ENCODE data around the gene TRMT61A. TPM values are rescaled to one million over a fixed set of nuclear protein-coding genes. Genes with fewer than 3 reads are reported as not detected.

TRMT61A gene
- total and polyA plus RNA-seq, 2 donors from 2014 or later: 11.9 to 16.0 TPM

DNA sequence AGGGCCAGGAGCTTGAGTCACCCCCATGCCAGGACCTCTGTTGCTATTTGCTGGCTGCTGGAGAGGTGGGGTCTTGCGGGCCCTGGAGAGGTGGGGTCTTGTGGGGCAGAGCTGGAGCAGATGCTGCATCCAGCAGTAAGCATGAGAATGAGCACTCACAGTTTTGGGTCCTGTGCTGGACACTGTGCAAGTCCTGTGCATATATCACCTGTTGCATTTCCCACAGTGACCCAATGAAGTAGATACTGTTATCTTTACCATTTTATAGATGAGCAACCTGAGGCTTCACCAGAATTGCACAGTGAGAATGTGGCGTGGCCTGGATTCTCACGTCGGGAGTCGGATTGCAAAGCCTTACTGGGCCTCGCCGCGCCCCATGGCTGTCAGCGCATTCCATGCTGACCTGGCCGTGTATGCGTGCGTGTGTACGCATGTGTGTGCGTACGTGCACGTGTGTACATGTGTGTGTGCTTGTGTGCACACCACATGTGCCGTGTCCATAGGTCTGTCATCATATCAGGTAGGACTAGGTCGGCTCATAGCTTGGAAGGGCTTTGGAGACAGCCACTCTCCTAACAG lies 45.8 kb downstream of the TRMT61A start:
- H3K4me1 ChIP-seq (ENCODE audit: control insufficient read depth in 2 of 3, insufficient read depth in 2 of 3, low read depth in 1 of 3, low read length in 3 of 3): peaks cover 3 to 15% (median 11%) of the 10 kb centered on the region in 3 donors
- H3K27ac ChIP-seq (ENCODE audit: low read depth in 2 of 2, low read length in 2 of 2): no peak overlapping the region
- DNase-seq (peak in 1 of 5 donors; percentile 51), FAIRE-seq (no peak)
- TF ChIP-seq, protein P1, sequence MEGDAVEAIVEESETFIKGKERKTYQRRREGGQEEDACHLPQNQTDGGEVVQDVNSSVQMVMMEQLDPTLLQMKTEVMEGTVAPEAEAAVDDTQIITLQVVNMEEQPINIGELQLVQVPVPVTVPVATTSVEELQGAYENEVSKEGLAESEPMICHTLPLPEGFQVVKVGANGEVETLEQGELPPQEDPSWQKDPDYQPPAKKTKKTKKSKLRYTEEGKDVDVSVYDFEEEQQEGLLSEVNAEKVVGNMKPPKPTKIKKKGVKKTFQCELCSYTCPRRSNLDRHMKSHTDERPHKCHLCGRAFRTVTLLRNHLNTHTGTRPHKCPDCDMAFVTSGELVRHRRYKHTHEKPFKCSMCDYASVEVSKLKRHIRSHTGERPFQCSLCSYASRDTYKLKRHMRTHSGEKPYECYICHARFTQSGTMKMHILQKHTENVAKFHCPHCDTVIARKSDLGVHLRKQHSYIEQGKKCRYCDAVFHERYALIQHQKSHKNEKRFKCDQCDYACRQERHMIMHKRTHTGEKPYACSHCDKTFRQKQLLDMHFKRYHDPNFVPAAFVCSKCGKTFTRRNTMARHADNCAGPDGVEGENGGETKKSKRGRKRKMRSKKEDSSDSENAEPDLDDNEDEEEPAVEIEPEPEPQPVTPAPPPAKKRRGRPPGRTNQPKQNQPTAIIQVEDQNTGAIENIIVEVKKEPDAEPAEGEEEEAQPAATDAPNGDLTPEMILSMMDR (IDR thresholded peaks at IDR 0.05; ENCODE audit: borderline replicate concordance, extremely low read depth, insufficient read depth): no peak
- H3K36me3 ChIP-seq (ENCODE audit: control insufficient read depth in 2 of 3, insufficient read depth in 3 of 3, low read length in 3 of 3): peaks cover 5 to 10% (median 9%) of the 10 kb centered on the region in 3 donors
- no peaks in the 10 kb centered on the region for H3K9me3 ChIP-seq (ENCODE audit: control insufficient read depth in 2 of 3, insufficient read depth in 1 of 3, low read length in 3 of 3)
- H3K27me3 ChIP-seq (ENCODE audit: control insufficient read depth, insufficient read depth, low read length): no peaks in the 10 kb centered on the region
- no peak overlapping the region for H3K4me3 ChIP-seq (ENCODE audit: low read length in 3 of 3)
- no peak overlapping the region for H3K9ac ChIP-seq (ENCODE audit: low read length in 3 of 3)
- intact Hi-C loops (cut with DNase I): no loop called here

DNA sequence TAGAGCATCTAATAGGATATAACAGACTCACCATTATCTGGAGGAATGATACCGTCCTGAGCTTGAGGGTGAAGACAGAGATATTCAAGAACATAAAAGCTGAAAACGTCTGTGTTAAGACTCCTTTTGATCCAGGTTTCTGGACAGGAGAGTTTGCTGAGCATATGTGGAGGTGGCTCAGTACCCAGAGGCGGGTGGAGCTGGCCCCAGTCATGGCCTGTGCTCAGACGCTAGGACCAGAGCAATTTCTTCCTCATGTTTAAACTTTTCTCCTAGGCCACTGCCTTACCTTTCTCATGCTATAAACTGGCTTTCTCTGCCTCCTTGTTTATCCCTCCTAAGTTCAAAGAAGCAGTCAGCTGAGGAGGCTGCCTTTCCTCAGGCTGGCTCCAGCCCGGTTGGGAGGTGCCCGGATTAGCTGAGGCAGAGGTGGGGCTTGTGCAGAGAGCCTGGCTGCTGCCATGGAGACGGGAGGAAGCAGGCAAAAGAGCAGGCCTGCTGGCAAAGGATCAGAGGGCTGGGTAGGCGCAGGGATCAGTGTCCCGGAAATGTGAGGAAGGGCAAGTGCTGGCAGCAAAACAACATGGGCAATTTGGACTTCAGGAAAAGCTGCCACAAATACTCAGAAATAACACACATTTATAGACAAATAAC lies 47.5 kb downstream of the TRMT61A start:
- Histone ChIP-seq H3K36me3 (ENCODE audit: control insufficient read depth in 2 of 3, insufficient read depth in 3 of 3, low read length in 3 of 3) (peaks cover 5 to 10% (median 9%) of the 10 kb centered on the region in 3 donors), H3K9ac (ENCODE audit: low read length in 3 of 3) (peak overlapping the region in 1 of 3 donors; percentile 80), H3K27me3 (ENCODE audit: control insufficient read depth, insufficient read depth, low read length) (no peaks in the 10 kb centered on the region), H3K9me3 (ENCODE audit: control insufficient read depth in 2 of 3, insufficient read depth in 1 of 3, low read length in 3 of 3) (no peaks in the 10 kb centered on the region), H3K27ac (ENCODE audit: low read depth in 2 of 2, low read length in 2 of 2) (peak overlapping the region; percentile 78 to 83), H3K4me1 (ENCODE audit: control insufficient read depth in 2 of 3, insufficient read depth in 2 of 3, low read depth in 1 of 3, low read length in 3 of 3) (peaks cover 3 to 15% (median 9%) of the 10 kb centered on the region in 3 donors), H3K4me3 (ENCODE audit: low read length in 3 of 3) (peak overlapping the region in 1 of 3 donors; percentile 9)
- DNase-seq (peak; percentile 92 to 98 (median 95)), FAIRE-seq (peak; percentile 87)
- TF ChIP-seq, protein P1 (IDR thresholded peaks at IDR 0.05; ENCODE audit: borderline replicate concordance, extremely low read depth, insufficient read depth): no peak
- intact Hi-C loops (cut with DNase I): no loop called here

DNA sequence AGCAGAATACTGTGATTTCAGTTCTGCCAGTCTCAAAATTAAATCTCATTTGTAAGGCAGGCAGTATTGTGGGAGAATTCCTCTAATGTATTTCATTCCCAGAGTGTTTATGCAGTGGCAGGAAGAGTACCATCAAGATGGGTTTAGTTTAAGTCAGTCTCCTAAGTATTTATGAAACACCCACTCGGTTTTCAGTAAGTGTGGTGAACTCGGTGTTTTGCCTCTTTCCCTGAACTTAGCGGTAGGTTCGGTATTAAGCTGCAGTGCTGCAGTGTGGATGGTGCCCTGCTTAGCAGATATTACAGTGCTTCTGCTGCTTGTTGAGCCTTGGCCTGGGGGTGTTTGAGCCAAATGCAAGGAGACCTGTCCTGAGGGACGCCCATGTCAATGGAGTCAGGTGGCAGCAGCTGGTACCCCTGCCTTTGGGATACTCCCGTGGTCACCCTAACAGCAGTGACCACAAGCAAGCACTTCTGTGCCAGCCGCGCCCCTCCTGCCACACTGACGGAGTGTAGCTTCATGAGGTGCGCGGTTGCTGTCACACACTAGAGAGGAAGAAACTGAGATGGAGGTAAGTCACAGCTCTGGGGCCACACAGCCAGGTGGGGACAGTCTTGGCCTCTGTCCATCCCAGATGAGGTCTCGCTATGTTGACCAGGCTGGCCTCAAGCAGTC lies 49.5 kb downstream of the TRMT61A start:
- H3K27me3 ChIP-seq (ENCODE audit: control insufficient read depth, insufficient read depth, low read length): no peaks in the 10 kb centered on the region
- intact Hi-C loops (cut with DNase I): no loop called here
- peaks cover 3 to 15% (median 8%) of the 10 kb centered on the region in 3 donors for H3K4me1 ChIP-seq (ENCODE audit: control insufficient read depth in 2 of 3, insufficient read depth in 2 of 3, low read depth in 1 of 3, low read length in 3 of 3)
- no peak overlapping the region for H3K4me3 ChIP-seq (ENCODE audit: low read length in 3 of 3)
- H3K9me3 ChIP-seq (ENCODE audit: control insufficient read depth in 2 of 3, insufficient read depth in 1 of 3, low read length in 3 of 3): no peaks in the 10 kb centered on the region
- H3K27ac ChIP-seq (ENCODE audit: low read depth in 2 of 2, low read length in 2 of 2): no peak overlapping the region
- peaks cover 5 to 10% (median 9%) of the 10 kb centered on the region in 3 donors for H3K36me3 ChIP-seq (ENCODE audit: control insufficient read depth in 2 of 3, insufficient read depth in 3 of 3, low read length in 3 of 3)
- TF ChIP-seq, protein P1 (IDR thresholded peaks at IDR 0.05; ENCODE audit: borderline replicate concordance, extremely low read depth, insufficient read depth): no peak
- no peak for DNase-seq
- FAIRE-seq: no peak
- H3K9ac ChIP-seq (ENCODE audit: low read length in 3 of 3): no peak overlapping the region

Measured in kidney (tissue), 14 donors.